SK-N-SH (cell line): ENCODE data around the gene LRP11. TPM values are rescaled to one million over a fixed set of nuclear protein-coding genes. Genes with fewer than 3 reads are reported as not detected.

Experiments used
- CTCF ChIA-PET: fragments of 300-600, 350-600 bp; formaldehyde crosslinking; extraction: SDS; loops from one replicate; lab custom pipeline; 2021; lab: Yijun Ruan, JAX
- POLR2A ChIA-PET: fragments of 350-600 bp; sonication (Branson Sonifier 250); formaldehyde crosslinking; extraction: SDS; loops from one replicate; lab custom pipeline; 2020; ENCODE audit warnings: antibody characterized with exemption, inconsistent platforms; lab: Yijun Ruan, JAX
- DNase-seq: peaks from one replicate; pipeline ENCODE4 v3.0.0; 2012
- H2AFZ ChIP-seq: fragments of 200-600 bp; sonication (generic); 2 replicates; pipeline ENCODE4 v1.8.1; 2016; ENCODE audit warnings: antibody characterized with exemption, mild to moderate bottlenecking, low read depth
- H3F3A ChIP-seq: fragments of 200-600 bp; sonication (generic); replicated peaks from 2 replicates; pipeline ENCODE3; 2016; ENCODE audit warnings: antibody characterized with exemption, mild to moderate bottlenecking; ENCODE audit not compliant: insufficient read depth
- H3K27ac ChIP-seq, 2 experiments: fragments of 200-500 bp in 1 of 2; fragments of 200-600 bp in 1 of 2; sonication (Bioruptor generic) in 1 of 2; sonication (generic), shearing (Covaris generic) in 1 of 2; 2 replicates each; pipeline versions ENCODE4 v1.5.1 to v1.6.1; 2014 to 2016; ENCODE audit warnings: low read depth in 2 of 2, inconsistent platforms in 1 of 2, low read length in 1 of 2, mild to moderate bottlenecking in 1 of 2, mixed read lengths in 1 of 2
- H3K27me3 ChIP-seq: fragments of 200-600 bp; sonication (generic), shearing (Covaris generic); 2 replicates; pipeline ENCODE4 v1.6.1; 2016; ENCODE audit warnings: mixed run types; ENCODE audit not compliant: insufficient read depth
- H3K36me3 ChIP-seq, 2 experiments: fragments of 200-500 bp in 1 of 2; fragments of 200-600 bp in 1 of 2; sonication (Bioruptor generic) in 1 of 2; sonication (generic) in 1 of 2; replicated peaks in 1 of 2; 2 replicates each; pipeline versions ENCODE3 to v1.5.1; 2014 to 2016; ENCODE audit warnings: low read length in 1 of 2, mild to moderate bottlenecking in 1 of 2; ENCODE audit not compliant: insufficient read depth in 2 of 2, control insufficient read depth in 1 of 2
- H3K4me1 ChIP-seq, 2 experiments: fragments of 200-500 bp in 1 of 2; fragments of 200-600 bp in 1 of 2; sonication (Bioruptor generic) in 1 of 2; sonication (generic), shearing (Covaris generic) in 1 of 2; 2 replicates each; pipeline versions ENCODE4 v1.5.1 to v1.6.1; 2014 to 2016; ENCODE audit warnings: low read depth in 1 of 2, low read length in 1 of 2, mixed run types in 1 of 2; ENCODE audit not compliant: insufficient read depth in 2 of 2, control insufficient read depth in 1 of 2
- H3K4me2 ChIP-seq: fragments of 200-600 bp; sonication (generic), shearing (Covaris generic); 2 replicates; pipeline ENCODE4 v1.6.1; 2017; ENCODE audit warnings: mixed run types
- H3K4me3 ChIP-seq, 2 experiments: fragments of 200-500 bp in 1 of 2; fragments of 200-600 bp in 1 of 2; sonication (Bioruptor generic) in 1 of 2; sonication (generic), shearing (Covaris generic) in 1 of 2; 2 replicates each; pipeline versions ENCODE4 v1.5.1 to v1.8.1; 2014 to 2016; ENCODE audit warnings: low read depth in 2 of 2, inconsistent platforms in 1 of 2, low read length in 1 of 2, mild to moderate bottlenecking in 1 of 2, mixed read lengths in 1 of 2, moderate library complexity in 1 of 2
- H3K79me2 ChIP-seq: fragments of 200-600 bp; sonication (generic); 2 replicates; pipeline ENCODE4 v1.8.1; 2017; ENCODE audit warnings: mild to moderate bottlenecking; ENCODE audit not compliant: insufficient read depth
- H3K9ac ChIP-seq: fragments of 200-600 bp; sonication (generic); 2 replicates; pipeline ENCODE4 v1.6.1; 2017; ENCODE audit warnings: mixed run types
- H3K9me2 ChIP-seq: fragments of 200-600 bp; sonication (generic); 2 replicates; pipeline ENCODE4 v1.6.1; 2017; ENCODE audit warnings: mixed run types
- H3K9me3 ChIP-seq: fragments of 200-600 bp; sonication (generic); 2 replicates; pipeline ENCODE4 v1.6.1; 2017; ENCODE audit warnings: mixed run types, mild to moderate bottlenecking, moderate library complexity
- H4K20me1 ChIP-seq: fragments of 200-600 bp; sonication (generic); 2 replicates; pipeline ENCODE4 v1.6.1; 2017; ENCODE audit warnings: mild to moderate bottlenecking, mixed run types; ENCODE audit not compliant: insufficient read depth
- CHD2 ChIP-seq: fragments of 150-350 bp; IDR thresholded peaks from 2 replicates; pipeline ENCODE4 v1.6.1; 2018; ENCODE audit warnings: low read length; ENCODE audit not compliant: partially characterized antibody
- EZH2phosphoT487 ChIP-seq: fragments of 200-600 bp; sonication (generic); IDR thresholded peaks from 2 replicates; pipeline ENCODE4 v1.6.1; 2017; ENCODE audit warnings: low read depth, mixed run types, mild to moderate bottlenecking, antibody characterized with exemption, moderate library complexity, borderline replicate concordance
- NFIC ChIP-seq: IDR thresholded peaks from 2 replicates; pipeline ENCODE4 v1.4.0; 2012; ENCODE audit warnings: borderline replicate concordance
- NRF1 ChIP-seq: IDR thresholded peaks from 2 replicates; pipeline ENCODE4 v1.6.1; 2012; ENCODE audit warnings: low read depth, mild to moderate bottlenecking, low read length
- RFX5 ChIP-seq: IDR thresholded peaks from 2 replicates; pipeline ENCODE4 v1.6.1; 2012; ENCODE audit warnings: mild to moderate bottlenecking, improper control_type of control experiment, low read length
- SMC3 ChIP-seq: IDR thresholded peaks from 2 replicates; pipeline ENCODE4 v1.6.1; 2012; ENCODE audit warnings: low read depth, low read length, improper control_type of control experiment
- WGBS: methylation state at CpG from one replicate; pipeline ENCODE4 v1.1.6; 2017; ENCODE audit warnings: low lambda C conversion rate; 5-methylcytosine and 5-hydroxymethylcytosine counted together
- polyA plus RNA-seq, 3 experiments: library from polyadenylated mRNA; depleted of rRNA; stranded (reverse); fragments of >200 nt; gene quantifications; 2 replicates each; pipeline ENCODE4 v1.2.3, GENCODE V29; 2012
- TF ChIP-seq, protein P1 (sequence below): IDR thresholded peaks from 2 replicates; pipeline ENCODE4 v1.4.0; 2012; ENCODE audit warnings: low read depth, borderline replicate concordance
- TF ChIP-seq, protein P2 (sequence below): IDR thresholded peaks from 2 replicates; pipeline ENCODE4; 2012

Gene LRP11
- polyA plus RNA-seq, 1 of the 3 experiments (the other 2 are of a cell fraction), result 25.0 TPM

DNA sequence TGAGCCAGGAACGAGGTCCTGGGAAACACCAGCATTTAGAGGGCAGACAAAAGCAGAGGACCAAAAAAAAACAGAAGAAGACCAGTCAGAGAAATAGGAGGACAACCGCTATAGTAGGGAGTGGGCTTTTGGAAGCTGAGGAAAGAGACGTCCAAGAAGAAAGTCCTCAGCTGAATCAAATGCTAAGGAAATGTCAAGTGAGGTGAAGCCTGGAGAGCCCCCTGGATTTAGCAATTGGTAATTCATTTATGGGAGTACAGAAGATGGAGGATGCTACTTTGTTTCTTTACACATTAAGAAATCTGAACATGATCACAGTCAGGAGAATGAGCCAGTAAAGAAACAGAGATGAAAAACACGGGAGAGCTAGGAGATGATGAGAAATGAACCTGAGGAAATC, 41.1 kb downstream of the LRP11 start:
- Histone ChIP-seq H3K36me3 (peaks cover 24 to 30% of the 10 kb centered on the region in 2 experiments), H3K4me3 (no peak overlapping the region), H3K9me2 (no peaks in the 10 kb centered on the region), H3K79me2 (no peaks in the 10 kb centered on the region), H4K20me1 (no peaks in the 10 kb centered on the region), H3K27me3 (no peaks in the 10 kb centered on the region), H3K9ac (no peak overlapping the region)
- no peak for DNase-seq
- TF ChIP-seq EZH2phosphoT487, result no peak
- TF ChIP-seq, protein P1, sequence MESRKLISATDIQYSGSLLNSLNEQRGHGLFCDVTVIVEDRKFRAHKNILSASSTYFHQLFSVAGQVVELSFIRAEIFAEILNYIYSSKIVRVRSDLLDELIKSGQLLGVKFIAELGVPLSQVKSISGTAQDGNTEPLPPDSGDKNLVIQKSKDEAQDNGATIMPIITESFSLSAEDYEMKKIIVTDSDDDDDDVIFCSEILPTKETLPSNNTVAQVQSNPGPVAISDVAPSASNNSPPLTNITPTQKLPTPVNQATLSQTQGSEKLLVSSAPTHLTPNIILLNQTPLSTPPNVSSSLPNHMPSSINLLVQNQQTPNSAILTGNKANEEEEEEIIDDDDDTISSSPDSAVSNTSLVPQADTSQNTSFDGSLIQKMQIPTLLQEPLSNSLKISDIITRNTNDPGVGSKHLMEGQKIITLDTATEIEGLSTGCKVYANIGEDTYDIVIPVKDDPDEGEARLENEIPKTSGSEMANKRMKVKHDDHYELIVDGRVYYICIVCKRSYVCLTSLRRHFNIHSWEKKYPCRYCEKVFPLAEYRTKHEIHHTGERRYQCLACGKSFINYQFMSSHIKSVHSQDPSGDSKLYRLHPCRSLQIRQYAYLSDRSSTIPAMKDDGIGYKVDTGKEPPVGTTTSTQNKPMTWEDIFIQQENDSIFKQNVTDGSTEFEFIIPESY, result no peak
- TF ChIP-seq SMC3, result no peak
- TF ChIP-seq RFX5, result no peak
- TF ChIP-seq, all 33 proteins: peak for 0
- peaks cover 3% of the 10 kb centered on the region for H3F3A ChIP-seq
- POLR2A ChIA-PET, result no interaction called here
- no peaks in the 10 kb centered on the region for H3K9me3 ChIP-seq
- CTCF ChIA-PET, result interaction anchor here (1.1 to 1.8 kb wide), 3 partner anchors 12 to 24 kb away, joined by 4 to 7 read pairs (median 6); no protein-coding TSS in a partner anchor
- no peak overlapping the region for H3K27ac ChIP-seq
- H3K4me2 ChIP-seq, result no peak overlapping the region
- no peaks in the 10 kb centered on the region for H3K4me1 ChIP-seq
- WGBS, result 84% methylated on average over 4 of the region's 4 CpGs
- H2AFZ ChIP-seq, result no peak overlapping the region

DNA sequence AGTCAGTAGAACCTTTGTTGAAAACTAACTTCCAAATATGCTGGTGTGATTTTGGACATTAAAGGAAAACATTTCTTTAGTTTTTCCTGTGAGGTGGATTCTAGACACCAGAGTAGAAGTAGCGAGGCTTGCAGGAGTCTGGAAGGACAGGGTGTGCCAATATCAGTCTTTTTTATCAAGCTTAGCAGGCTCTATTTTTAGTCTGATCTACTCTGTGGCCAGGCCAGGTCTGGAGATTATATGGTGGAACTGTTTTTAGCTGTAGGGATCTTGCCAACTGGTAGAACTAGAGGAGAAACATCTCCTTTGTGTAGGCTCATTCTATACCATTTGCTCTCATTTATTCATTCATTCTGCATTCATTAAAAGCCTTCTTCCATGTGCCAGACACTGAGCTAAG, 42.7 kb downstream of the LRP11 start:
- Histone ChIP-seq H3K27ac (no peak overlapping the region), H3K4me2 (no peak overlapping the region), H3K79me2 (no peaks in the 10 kb centered on the region)
- CTCF ChIA-PET, result interaction anchor here (0.6 to 0.8 kb wide), 3 partner anchors 10 to 774 kb away, joined by 3 read pairs; no protein-coding TSS in a partner anchor
- TF ChIP-seq NRF1 (no peak), CHD2 (no peak), NFIC (no peak)
- TF ChIP-seq, protein P2, sequence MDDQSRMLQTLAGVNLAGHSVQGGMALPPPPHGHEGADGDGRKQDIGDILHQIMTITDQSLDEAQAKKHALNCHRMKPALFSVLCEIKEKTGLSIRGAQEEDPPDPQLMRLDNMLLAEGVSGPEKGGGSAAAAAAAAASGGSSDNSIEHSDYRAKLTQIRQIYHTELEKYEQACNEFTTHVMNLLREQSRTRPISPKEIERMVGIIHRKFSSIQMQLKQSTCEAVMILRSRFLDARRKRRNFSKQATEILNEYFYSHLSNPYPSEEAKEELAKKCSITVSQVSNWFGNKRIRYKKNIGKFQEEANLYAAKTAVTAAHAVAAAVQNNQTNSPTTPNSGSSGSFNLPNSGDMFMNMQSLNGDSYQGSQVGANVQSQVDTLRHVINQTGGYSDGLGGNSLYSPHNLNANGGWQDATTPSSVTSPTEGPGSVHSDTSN, result no peak
- TF ChIP-seq, protein P1, result no peak
- TF ChIP-seq, all 33 proteins: peak for 0
- Histone ChIP-seq H3K4me1 (no peaks in the 10 kb centered on the region), H3K4me3 (no peak overlapping the region), H3K27me3 (no peaks in the 10 kb centered on the region), H3K9me3 (no peaks in the 10 kb centered on the region), H4K20me1 (no peaks in the 10 kb centered on the region), H3K36me3 (peaks cover 28 to 30% of the 10 kb centered on the region in 2 experiments), H3K9ac (no peak overlapping the region), H3F3A (peaks cover 3% of the 10 kb centered on the region), H2AFZ (no peak overlapping the region), H3K9me2 (no peaks in the 10 kb centered on the region)
- DNase-seq, result no peak
- 95% methylated on average over 1 of the region's 1 CpG for WGBS
- POLR2A ChIA-PET, result no interaction called here
